ENCODE data around the gene CDC42EP1. TPM values are rescaled to one million over a fixed set of nuclear protein-coding genes. Genes with fewer than 3 reads are reported as not detected.

Gene CDC42EP1
- total RNA-seq, 4 donors from 2014 or later: 44.4 to 80.1 (median 70.5) TPM

- no peak for DNase-seq (ENCODE audit: low spot score in 2 of 2)
- intact Hi-C loops (cut with DNase I; ENCODE audit: low total_unique reads): loop anchor here (10.0 kb wide), 1 partner anchor 616 kb away; the partner anchor contains the start of gene PLA2G6
- TF ChIP-seq CTCF (IDR thresholded peaks at IDR 0.05): no peak
- no peak for TF ChIP-seq POLR2A (IDR thresholded peaks at IDR 0.05)
Measured at GRCh38 chr22:37569009-37569920, 9.0 kb downstream of the CDC42EP1 start.

GRCh38 chr22:37569921-37570660 lies 9.8 kb downstream of the CDC42EP1 start:
- no peak overlapping the region for H3K4me3 ChIP-seq (ENCODE audit: low read depth, poor library complexity, severe bottlenecking)
- 56 to 58% methylated on average over 9 of the region's 9 CpGs for WGBS, 2 donors
- TF ChIP-seq CTCF (IDR thresholded peaks at IDR 0.05): no peak
- no peak for TF ChIP-seq POLR2A (IDR thresholded peaks at IDR 0.05)
- intact Hi-C loops (cut with DNase I; ENCODE audit: low total_unique reads): loop anchor here (10.0 kb wide), 1 partner anchor 615 kb away; the partner anchor contains the start of gene PLA2G6
- no peak for DNase-seq (ENCODE audit: low spot score in 2 of 2)

More at GRCh38 chr22:37569009-37569920, 9.0 kb downstream of the CDC42EP1 start:
- no peak overlapping the region for H3K4me3 ChIP-seq (ENCODE audit: low read depth, poor library complexity, severe bottlenecking)
- WGBS, 2 donors: 61 to 75% methylated on average over 18 of the region's 21 CpGs

- no peak overlapping the region for H3K4me3 ChIP-seq (ENCODE audit: low read depth, poor library complexity, severe bottlenecking)
- no peak for DNase-seq (ENCODE audit: low spot score in 2 of 2)
- 73 to 75% methylated on average over 4 of the region's 4 CpGs for WGBS, 2 donors
- intact Hi-C loops (cut with DNase I; ENCODE audit: low total_unique reads): no loop called here
- TF ChIP-seq POLR2A (IDR thresholded peaks at IDR 0.05) (no peak), CTCF (IDR thresholded peaks at IDR 0.05) (no peak)
Measured at GRCh38 chr22:37570661-37570976, 10.3 kb downstream of the CDC42EP1 start.

GRCh38 chr22:37571258-37571991 lies 11.1 kb downstream of the CDC42EP1 start:
- TF ChIP-seq POLR2A (IDR thresholded peaks at IDR 0.05) (no peak), CTCF (IDR thresholded peaks at IDR 0.05) (no peak)
- intact Hi-C loops (cut with DNase I; ENCODE audit: low total_unique reads): no loop called here
- no peak overlapping the region for H3K4me3 ChIP-seq (ENCODE audit: low read depth, poor library complexity, severe bottlenecking)
- no peak for DNase-seq (ENCODE audit: low spot score in 2 of 2)
- WGBS, 2 donors: 76 to 79% methylated on average over 15 to 16 of the region's 16 CpGs

- DNase-seq (ENCODE audit: low spot score in 2 of 2): no peak
- H3K4me3 ChIP-seq (ENCODE audit: low read depth, poor library complexity, severe bottlenecking): no peak overlapping the region
- TF ChIP-seq CTCF (IDR thresholded peaks at IDR 0.05) (no peak), POLR2A (IDR thresholded peaks at IDR 0.05) (no peak)
- 94 to 95% methylated on average over 8 of the region's 8 CpGs for WGBS, 2 donors
- intact Hi-C loops (cut with DNase I; ENCODE audit: low total_unique reads): no loop called here
Measured at GRCh38 chr22:37571992-37572373, 11.7 kb downstream of the CDC42EP1 start.
